HG03575 (cell line): ENCODE measurements around the gene CCR8.
"Not testable (repeated sequence)": the region's sequence is repeated elsewhere in the genome, so short reads cannot be mapped to it uniquely, and the experiment has no call there.

Source experiments
- ATAC-seq: cut with Tn5 transposase; IDR thresholded peaks from one replicate; pipeline ENCODE4 v1.9.1; 2021; ENCODE audit not compliant: unreplicated experiment, insufficient number of reproducible peaks, low FRiP score; ENCODE audit errors: extremely low read depth

CCR8 gene

DNA sequence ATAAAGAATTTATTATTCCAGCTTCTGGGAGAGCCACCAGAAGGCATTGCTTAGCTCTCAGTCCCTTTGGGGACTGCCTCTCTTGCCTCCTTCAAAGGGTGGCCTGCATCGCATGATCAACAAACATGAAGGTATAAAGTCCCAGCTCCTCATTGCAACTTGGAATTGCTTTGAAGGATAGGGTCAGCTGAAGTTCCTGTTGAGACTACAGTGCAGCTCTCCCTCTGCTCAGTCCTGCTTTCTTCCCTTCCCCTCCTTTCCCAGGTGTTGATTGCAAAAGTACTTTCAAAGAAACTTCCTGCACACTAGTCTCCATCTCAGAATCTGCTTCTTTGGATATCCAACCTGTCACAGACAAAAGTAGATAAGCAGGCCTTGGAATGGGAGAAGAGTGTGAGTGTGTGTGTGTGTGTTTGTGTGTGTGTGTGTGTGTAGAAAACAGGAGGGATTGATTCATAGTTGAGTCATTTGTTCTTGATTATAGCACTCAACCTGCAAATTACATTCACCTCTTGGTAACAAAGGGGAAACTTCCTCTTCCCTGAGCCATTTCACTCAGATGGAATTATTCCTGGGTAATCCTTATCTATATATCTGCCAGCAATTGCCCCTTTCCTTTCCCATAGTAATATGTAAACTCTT is 13.7 kb downstream of the CCR8 start:
- no peak for ATAC-seq

- no peak for ATAC-seq
Observed at GRCh38 chr3:39343760-39344159, 14.3 kb downstream of the CCR8 start.

- no peak for ATAC-seq
Observed at GRCh38 chr3:39344746-39345344, 15.3 kb downstream of the CCR8 start.

DNA sequence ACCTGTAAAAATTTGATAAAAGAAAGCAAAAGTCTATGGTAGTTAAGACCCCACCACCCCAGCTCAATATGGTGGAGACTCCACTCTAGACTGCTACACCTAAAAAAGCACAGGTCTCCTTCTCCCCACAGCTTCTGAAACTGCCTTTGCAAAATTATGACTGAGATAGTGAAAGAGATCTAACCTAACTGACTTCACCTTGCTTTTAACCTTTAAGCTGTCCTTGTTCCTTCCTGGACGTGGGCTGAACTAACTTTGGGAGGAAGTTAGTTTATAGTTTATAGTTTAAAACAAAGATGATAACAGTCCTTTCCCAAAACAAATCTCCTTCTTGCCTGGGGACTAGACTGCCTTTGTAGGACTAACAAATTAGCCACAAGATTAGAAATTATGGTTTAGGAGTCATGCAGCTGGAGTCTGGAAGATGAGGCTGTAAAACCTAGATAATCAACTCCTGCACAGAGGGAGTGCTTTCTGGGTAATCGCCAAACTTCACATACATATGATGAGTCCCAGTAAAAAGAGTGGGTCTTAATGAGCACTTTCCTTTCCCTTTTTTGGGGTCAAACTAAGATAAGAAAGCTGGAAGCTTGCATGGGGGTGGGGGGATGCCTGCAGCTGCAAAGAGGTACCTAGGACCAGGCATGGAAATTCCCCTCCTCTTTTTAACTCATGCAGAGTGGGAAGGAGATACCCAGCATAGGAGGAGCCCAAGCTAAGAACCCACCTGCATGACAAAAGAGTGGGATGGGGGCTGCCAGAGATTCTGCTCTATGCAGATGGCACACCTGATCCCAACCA is 17.5 kb downstream of the CCR8 start:
- ATAC-seq = no peak

DNA sequence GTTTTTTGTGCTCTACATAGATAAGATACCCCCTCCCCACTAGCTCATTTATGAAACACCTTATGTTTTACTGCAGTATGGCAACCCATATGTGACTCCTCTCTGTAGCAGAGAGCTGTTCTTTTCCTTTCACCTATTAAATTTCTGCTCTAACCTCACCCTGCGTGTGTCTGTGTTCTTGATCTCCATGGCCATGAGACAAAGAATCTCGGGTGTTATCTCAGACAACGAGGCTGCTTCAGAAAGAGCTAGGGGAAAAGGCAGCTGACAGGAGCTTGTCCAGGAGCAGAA is 18.0 kb downstream of the CCR8 start:
- no peak for ATAC-seq

GRCh38 chr3:39349080-39349479 is 19.6 kb downstream of the CCR8 start:
- no peak for ATAC-seq

DNA sequence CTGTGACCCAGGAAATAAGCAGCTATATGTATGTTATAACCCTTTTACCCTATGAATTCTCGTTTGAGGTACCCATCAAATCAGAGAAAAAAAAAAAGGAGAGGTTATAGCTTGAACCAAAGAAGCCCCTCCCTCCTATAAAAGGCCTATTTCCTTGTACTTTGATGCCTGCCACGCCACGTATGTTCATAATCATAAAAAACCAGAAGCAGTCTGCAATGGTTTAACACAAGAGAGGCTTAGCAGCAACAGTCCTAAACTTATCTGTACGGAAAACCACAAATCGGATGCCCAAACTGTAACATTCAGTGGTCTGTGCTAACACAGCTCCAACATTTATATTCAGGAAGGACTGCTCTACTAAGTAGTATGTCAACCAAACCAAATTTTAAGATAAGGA is 21.2 kb downstream of the CCR8 start:
- ATAC-seq = no peak

GRCh38 chr3:39351134-39351533 is 21.6 kb downstream of the CCR8 start:
- ATAC-seq = not testable (repeated sequence)

GRCh38 chr3:39353168-39353927 is 23.8 kb downstream of the CCR8 start:
- not testable (repeated sequence) for ATAC-seq

- no peak for ATAC-seq
Observed at GRCh38 chr3:39358333-39358732, 28.8 kb downstream of the CCR8 start.

DNA sequence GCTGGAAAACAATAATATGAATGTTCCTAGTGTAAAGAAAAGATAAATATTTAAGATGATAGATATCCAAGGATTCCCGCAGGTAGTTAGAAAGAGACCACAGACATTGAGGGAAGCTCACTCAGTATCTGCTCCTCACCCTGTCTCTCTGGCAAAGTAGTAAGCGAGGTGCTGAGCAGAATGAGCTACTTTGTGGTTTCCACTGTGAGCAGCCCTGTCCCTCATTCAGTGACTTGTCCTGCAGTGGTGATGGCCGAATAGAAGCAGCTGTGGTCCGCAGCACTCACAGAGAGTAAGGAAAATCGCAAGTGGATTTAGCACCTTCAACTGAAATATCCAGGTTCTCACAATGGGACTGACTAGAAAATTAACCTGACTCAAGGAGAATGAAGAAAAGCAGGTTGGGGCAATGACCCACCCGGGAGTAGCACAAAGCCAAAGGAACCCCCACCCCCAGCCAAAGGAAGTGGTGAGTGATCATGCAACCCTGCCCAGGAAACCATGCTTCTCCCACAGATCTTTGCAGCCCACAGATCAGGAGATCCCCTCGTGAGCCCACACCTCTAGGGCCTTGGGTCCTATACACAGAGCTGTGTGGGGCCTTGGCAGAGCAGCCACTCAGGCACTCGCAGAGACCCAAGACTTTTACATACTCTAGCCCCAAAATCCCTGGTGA is 31.9 kb downstream of the CCR8 start:
- no peak for ATAC-seq

DNA sequence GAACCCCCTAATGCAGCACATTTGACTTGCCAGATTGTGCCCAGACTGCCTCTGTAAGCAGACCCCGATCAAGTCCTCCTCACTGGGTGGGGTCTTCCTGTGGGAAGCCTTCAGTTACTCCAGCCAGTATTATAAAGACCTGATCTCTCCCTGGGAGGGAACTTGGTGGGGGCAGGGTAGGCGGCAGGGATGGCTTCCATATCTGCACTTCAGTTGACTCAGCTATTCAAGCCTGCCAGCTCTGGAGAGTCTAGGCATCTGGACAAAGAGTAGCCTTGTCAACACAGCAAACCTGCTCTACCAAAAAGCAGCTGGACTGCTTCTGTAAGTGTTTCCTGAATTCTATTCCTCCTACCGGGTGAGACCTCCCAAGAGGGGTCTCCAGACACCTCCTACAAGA is 32.7 kb downstream of the CCR8 start:
- ATAC-seq = no peak

GRCh38 chr3:39362812-39363211 is 33.3 kb downstream of the CCR8 start:
- ATAC-seq = no peak

GRCh38 chr3:39370450-39370849 is 40.9 kb downstream of the CCR8 start:
- not testable (repeated sequence) for ATAC-seq

DNA sequence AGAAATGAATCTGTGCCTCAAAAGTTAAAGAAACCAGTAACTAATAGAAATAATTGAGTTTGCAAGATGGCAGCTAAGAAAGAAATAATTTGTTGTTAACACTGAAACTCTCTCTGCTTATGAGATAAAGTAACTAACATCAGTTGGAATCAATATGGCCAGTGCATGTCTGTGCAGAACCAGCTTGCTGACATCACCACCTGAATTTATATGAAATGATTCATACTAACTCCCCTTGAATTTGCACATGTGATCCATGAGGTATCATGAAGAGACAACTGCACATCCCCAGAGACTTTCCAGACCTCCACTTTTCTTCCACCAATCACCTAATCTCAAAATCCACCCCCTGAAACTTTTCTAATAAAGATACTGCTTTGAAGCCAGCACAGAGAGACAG is 43.3 kb downstream of the CCR8 start:
- ATAC-seq = no peak

- ATAC-seq = no peak
Observed at GRCh38 chr3:39376959-39377634, 47.6 kb downstream of the CCR8 start.

- no peak for ATAC-seq
Observed at GRCh38 chr3:39378088-39378487, 48.6 kb downstream of the CCR8 start.

DNA sequence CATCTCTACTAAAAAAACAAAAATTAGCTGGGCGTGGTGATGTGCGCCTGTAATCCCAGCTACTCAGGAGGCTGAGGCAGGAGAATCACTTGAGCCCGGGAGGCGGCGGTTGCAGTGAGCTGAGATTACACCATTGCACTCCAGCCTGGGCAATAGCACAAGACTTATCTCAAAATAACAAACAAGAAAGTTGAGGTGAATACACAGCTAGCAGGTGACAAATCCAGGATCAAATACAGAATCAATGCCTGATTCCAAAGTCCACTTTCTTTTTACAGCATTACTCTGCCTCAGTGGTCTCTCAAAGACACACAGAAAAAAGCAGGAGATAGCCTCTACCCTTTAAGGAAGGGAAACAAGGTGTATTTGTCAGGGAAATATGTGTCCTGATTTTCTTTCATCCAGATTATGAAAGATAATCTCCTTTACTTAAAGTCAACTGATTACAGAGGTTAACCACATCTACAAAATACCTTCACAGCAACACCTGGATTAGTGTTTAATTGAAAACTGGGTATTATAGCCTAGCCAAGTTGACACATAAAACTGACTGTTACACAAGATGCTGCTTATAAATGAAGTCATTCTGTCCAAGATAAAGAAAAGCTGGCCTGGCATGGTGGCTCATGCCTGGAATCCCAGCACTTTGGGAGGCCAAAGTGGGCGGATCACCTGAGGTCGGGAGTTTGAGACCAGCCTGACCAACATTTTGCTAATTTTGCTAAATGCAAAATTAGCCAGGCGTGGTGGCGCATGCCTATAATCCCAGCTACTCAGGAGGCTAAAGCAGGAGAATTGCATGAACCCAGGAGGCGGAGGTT is 49.7 kb downstream of the CCR8 start:
- no peak for ATAC-seq
